GM23338 (cell line): ENCODE data around the gene HJURP. TPM values are rescaled to one million over a fixed set of nuclear protein-coding genes. Genes with fewer than 3 reads are reported as not detected.

ENCODE experiments used
- ATAC-seq: fragments of 200-7000 bp; cut with Tn5 transposase; 3 replicates; pipeline ENCODE4 v1.9.1; 2020
- DNase-seq: peaks from one replicate; pipeline ENCODE4 v3.0.0-alpha.2; 2015; ENCODE audit warnings: low spot score
- H2AFZ ChIP-seq: fragments of 200-600 bp; sonication (generic); 2 replicates; pipeline ENCODE4 v1.8.0; 2016; ENCODE audit warnings: antibody characterized with exemption, mild to moderate bottlenecking, moderate library complexity
- H3F3A ChIP-seq: fragments of 200-600 bp; sonication (generic); replicated peaks from 2 replicates; pipeline ENCODE4 v1.8.0; 2017; ENCODE audit warnings: antibody characterized with exemption, mixed run types, low read depth
- H3K27ac ChIP-seq: fragments of 200-600 bp; sonication (generic); 2 replicates; pipeline ENCODE4 v1.6.1; 2016; ENCODE audit warnings: low read depth
- H3K27me3 ChIP-seq: fragments of 200-600 bp; sonication (generic); 2 replicates; pipeline ENCODE4 v1.8.0; 2016; ENCODE audit warnings: mild to moderate bottlenecking, mixed run types, moderate library complexity; ENCODE audit not compliant: insufficient read depth
- H3K36me3 ChIP-seq: fragments of 200-600 bp; sonication (generic); 2 replicates; pipeline ENCODE4 v1.8.0; 2016; ENCODE audit warnings: mild to moderate bottlenecking; ENCODE audit not compliant: insufficient read depth
- H3K4me1 ChIP-seq: fragments of 200-600 bp; sonication (generic); 2 replicates; pipeline ENCODE4 v1.8.0; 2016; ENCODE audit warnings: mild to moderate bottlenecking, moderate library complexity; ENCODE audit not compliant: insufficient read depth
- H3K4me2 ChIP-seq: fragments of 200-600 bp; sonication (generic); 2 replicates; pipeline ENCODE4 v1.7.1; 2017; ENCODE audit warnings: mixed run types
- H3K4me3 ChIP-seq: fragments of 200-600 bp; sonication (generic); 2 replicates; pipeline ENCODE4 v1.6.1; 2016; ENCODE audit warnings: mixed run types
- H3K79me2 ChIP-seq: fragments of 200-600 bp; sonication (generic); replicated peaks from 2 replicates; pipeline ENCODE4 v1.8.0; 2017; ENCODE audit warnings: mild to moderate bottlenecking; ENCODE audit not compliant: insufficient read depth
- H3K9me2 ChIP-seq: fragments of 200-600 bp; sonication (generic); 2 replicates; pipeline ENCODE4 v1.8.0; 2017; ENCODE audit not compliant: insufficient read depth
- H4K20me1 ChIP-seq: fragments of 200-600 bp; sonication (generic); replicated peaks from 2 replicates; pipeline ENCODE4 v1.8.0; 2017; ENCODE audit warnings: mild to moderate bottlenecking; ENCODE audit not compliant: insufficient read depth
- H3K27ac Mint-ChIP-seq: 2 replicates; pipeline ENCODE4 v1.8.0; 2020; ENCODE audit warnings: inconsistent platforms, mild to moderate bottlenecking, moderate library complexity, mixed read lengths
- H3K27me3 Mint-ChIP-seq: 3 replicates; pipeline ENCODE4 v1.8.0; 2022; ENCODE audit warnings: low read depth, mild to moderate bottlenecking, moderate library complexity, mixed read lengths, inconsistent platforms; ENCODE audit not compliant: insufficient read depth, poor library complexity
- H3K36me3 Mint-ChIP-seq: 3 replicates; pipeline ENCODE4 v1.8.0; 2021; ENCODE audit warnings: low read depth, mild to moderate bottlenecking, inconsistent platforms, moderate library complexity, mixed read lengths
- H3K4me1 Mint-ChIP-seq: 3 replicates; pipeline ENCODE4 v1.8.0; 2020; ENCODE audit warnings: mild to moderate bottlenecking, inconsistent platforms, mixed read lengths
- H3K4me3 Mint-ChIP-seq: 3 replicates; pipeline ENCODE4 v1.8.0; 2021; ENCODE audit warnings: moderate library complexity, mild to moderate bottlenecking, inconsistent platforms, mixed read lengths
- H3K9me3 Mint-ChIP-seq: 3 replicates; pipeline ENCODE4 v1.8.0; 2020; ENCODE audit warnings: moderate library complexity, mild to moderate bottlenecking, inconsistent platforms, mixed read lengths
- CREB1 ChIP-seq: fragments of 250-450 bp; sonication (Bioruptor Pico); IDR thresholded peaks from 2 replicates; pipeline ENCODE4 v1.5.0; 2020; ENCODE audit warnings: low read depth, mild to moderate bottlenecking, moderate library complexity
- EZH2 ChIP-seq: fragments of 200-600 bp; sonication (generic); IDR thresholded peaks from one replicate; pipeline ENCODE4 v1.8.0; 2017; ENCODE audit warnings: antibody characterized with exemption, mild to moderate bottlenecking, low read depth; ENCODE audit not compliant: unreplicated experiment
- EZH2phosphoT487 ChIP-seq: fragments of 200-600 bp; sonication (generic); IDR thresholded peaks from one replicate; pipeline ENCODE4 v1.8.1; 2018; ENCODE audit warnings: antibody characterized with exemption; ENCODE audit not compliant: unreplicated experiment
- JUNB ChIP-seq: IDR thresholded peaks from one replicate; pipeline ENCODE4 v1.6.1; 2016; ENCODE audit warnings: antibody characterized with exemption; ENCODE audit not compliant: unreplicated experiment
- NANOG ChIP-seq: IDR thresholded peaks from 2 replicates; pipeline ENCODE4 v1.6.1; 2016; ENCODE audit warnings: antibody characterized with exemption, borderline replicate concordance
- POLR2AphosphoS5 ChIP-seq: IDR thresholded peaks from 2 replicates; pipeline ENCODE4 v1.6.1; 2016; ENCODE audit warnings: antibody characterized with exemption, low read depth
- STAT1 ChIP-seq: IDR thresholded peaks from one replicate; pipeline ENCODE4 v1.6.1; 2016; ENCODE audit warnings: antibody characterized with exemption; ENCODE audit not compliant: unreplicated experiment
- ZNF114 ChIP-seq: fragments of 250-450 bp; sonication (Bioruptor Pico); IDR thresholded peaks from 2 replicates; pipeline ENCODE4 v1.5.0; 2020; ENCODE audit warnings: mild to moderate bottlenecking, moderate library complexity
- ZNF331 ChIP-seq: fragments of 250-450 bp; sonication (Bioruptor Pico); IDR thresholded peaks from 2 replicates; pipeline ENCODE4 v1.5.0; 2020; ENCODE audit warnings: low read depth, mild to moderate bottlenecking, moderate library complexity
- polyA plus RNA-seq: library from polyadenylated mRNA; unstranded; fragments of >200 nt; fragmentation: Nextera tagmentation; extraction: Ambion mirVana; gene quantifications from 2 replicates; pipeline ENCODE4 v1.2.1, GENCODE V29; 2016
- total RNA-seq: library from RNA; depleted of rRNA; stranded (reverse); fragments of >200 nt; shearing (Covaris generic); gene quantifications from 2 replicates; pipeline ENCODE4 v1.2.3, GENCODE V29; 2014
- TF ChIP-seq, protein P1 (sequence below): IDR thresholded peaks from one replicate; pipeline ENCODE4 v1.6.1; 2018; ENCODE audit warnings: antibody characterized with exemption; ENCODE audit not compliant: unreplicated experiment
- TF ChIP-seq, protein P2 (sequence below): fragments of 250-450 bp; sonication (Bioruptor Pico); IDR thresholded peaks from 2 replicates; pipeline ENCODE4 v1.5.0; 2020; ENCODE audit warnings: mild to moderate bottlenecking, moderate library complexity
- TF ChIP-seq, protein P3 (sequence below): IDR thresholded peaks from 2 replicates; pipeline ENCODE4 v1.6.1; 2016; ENCODE audit warnings: antibody characterized with exemption
- TF ChIP-seq, protein P4 (sequence below), 2 experiments: fragments of 200-600 bp in 1 of 2; sonication (generic) in 1 of 2; conservative IDR thresholded peaks; 2 replicates each; pipeline versions ENCODE4 v1.5.1 to v1.6.1; 2016 to 2017; ENCODE audit warnings: antibody characterized with exemption in 2 of 2, low read depth in 2 of 2, mild to moderate bottlenecking in 2 of 2, moderate library complexity in 1 of 2

Gene HJURP
- total and polyA plus RNA-seq, 2 experiments from 2014 or later: 42.9 to 49.2 TPM

- H3K4me1 ChIP-seq: no peaks in the 10 kb centered on the region
- no peak overlapping the region for H3K27ac ChIP-seq
- H3K27me3 ChIP-seq: no peaks in the 10 kb centered on the region
- H3K36me3 ChIP-seq: no peaks in the 10 kb centered on the region
- H3K27me3 Mint-ChIP-seq: peaks cover 15% of the 10 kb centered on the region
- H3K27ac Mint-ChIP-seq: no peak overlapping the region
- no peaks in the 10 kb centered on the region for H4K20me1 ChIP-seq
- H3K4me1 Mint-ChIP-seq: peaks cover 3% of the 10 kb centered on the region; the same call in 2 of the 3 replicates
- no peak for DNase-seq
- no peaks in the 10 kb centered on the region for H3K9me2 ChIP-seq
- H3F3A ChIP-seq: no peaks in the 10 kb centered on the region
- H3K9me3 Mint-ChIP-seq: no peaks in the 10 kb centered on the region
- H3K4me2 ChIP-seq: no peak overlapping the region
- no peaks in the 10 kb centered on the region for H3K79me2 ChIP-seq
- H3K36me3 Mint-ChIP-seq: no peaks in the 10 kb centered on the region
- TF ChIP-seq STAT1 (no peak), NANOG (no peak), ZNF114 (CRISPR knock-in tag) (no peak), CREB1 (no peak), POLR2AphosphoS5 (no peak), EZH2 (no peak), EZH2phosphoT487 (no peak), ZNF331 (CRISPR knock-in tag) (no peak), JUNB (no peak)
- TF ChIP-seq, protein P1, sequence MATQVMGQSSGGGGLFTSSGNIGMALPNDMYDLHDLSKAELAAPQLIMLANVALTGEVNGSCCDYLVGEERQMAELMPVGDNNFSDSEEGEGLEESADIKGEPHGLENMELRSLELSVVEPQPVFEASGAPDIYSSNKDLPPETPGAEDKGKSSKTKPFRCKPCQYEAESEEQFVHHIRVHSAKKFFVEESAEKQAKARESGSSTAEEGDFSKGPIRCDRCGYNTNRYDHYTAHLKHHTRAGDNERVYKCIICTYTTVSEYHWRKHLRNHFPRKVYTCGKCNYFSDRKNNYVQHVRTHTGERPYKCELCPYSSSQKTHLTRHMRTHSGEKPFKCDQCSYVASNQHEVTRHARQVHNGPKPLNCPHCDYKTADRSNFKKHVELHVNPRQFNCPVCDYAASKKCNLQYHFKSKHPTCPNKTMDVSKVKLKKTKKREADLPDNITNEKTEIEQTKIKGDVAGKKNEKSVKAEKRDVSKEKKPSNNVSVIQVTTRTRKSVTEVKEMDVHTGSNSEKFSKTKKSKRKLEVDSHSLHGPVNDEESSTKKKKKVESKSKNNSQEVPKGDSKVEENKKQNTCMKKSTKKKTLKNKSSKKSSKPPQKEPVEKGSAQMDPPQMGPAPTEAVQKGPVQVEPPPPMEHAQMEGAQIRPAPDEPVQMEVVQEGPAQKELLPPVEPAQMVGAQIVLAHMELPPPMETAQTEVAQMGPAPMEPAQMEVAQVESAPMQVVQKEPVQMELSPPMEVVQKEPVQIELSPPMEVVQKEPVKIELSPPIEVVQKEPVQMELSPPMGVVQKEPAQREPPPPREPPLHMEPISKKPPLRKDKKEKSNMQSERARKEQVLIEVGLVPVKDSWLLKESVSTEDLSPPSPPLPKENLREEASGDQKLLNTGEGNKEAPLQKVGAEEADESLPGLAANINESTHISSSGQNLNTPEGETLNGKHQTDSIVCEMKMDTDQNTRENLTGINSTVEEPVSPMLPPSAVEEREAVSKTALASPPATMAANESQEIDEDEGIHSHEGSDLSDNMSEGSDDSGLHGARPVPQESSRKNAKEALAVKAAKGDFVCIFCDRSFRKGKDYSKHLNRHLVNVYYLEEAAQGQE: no peak
- TF ChIP-seq, protein P2, sequence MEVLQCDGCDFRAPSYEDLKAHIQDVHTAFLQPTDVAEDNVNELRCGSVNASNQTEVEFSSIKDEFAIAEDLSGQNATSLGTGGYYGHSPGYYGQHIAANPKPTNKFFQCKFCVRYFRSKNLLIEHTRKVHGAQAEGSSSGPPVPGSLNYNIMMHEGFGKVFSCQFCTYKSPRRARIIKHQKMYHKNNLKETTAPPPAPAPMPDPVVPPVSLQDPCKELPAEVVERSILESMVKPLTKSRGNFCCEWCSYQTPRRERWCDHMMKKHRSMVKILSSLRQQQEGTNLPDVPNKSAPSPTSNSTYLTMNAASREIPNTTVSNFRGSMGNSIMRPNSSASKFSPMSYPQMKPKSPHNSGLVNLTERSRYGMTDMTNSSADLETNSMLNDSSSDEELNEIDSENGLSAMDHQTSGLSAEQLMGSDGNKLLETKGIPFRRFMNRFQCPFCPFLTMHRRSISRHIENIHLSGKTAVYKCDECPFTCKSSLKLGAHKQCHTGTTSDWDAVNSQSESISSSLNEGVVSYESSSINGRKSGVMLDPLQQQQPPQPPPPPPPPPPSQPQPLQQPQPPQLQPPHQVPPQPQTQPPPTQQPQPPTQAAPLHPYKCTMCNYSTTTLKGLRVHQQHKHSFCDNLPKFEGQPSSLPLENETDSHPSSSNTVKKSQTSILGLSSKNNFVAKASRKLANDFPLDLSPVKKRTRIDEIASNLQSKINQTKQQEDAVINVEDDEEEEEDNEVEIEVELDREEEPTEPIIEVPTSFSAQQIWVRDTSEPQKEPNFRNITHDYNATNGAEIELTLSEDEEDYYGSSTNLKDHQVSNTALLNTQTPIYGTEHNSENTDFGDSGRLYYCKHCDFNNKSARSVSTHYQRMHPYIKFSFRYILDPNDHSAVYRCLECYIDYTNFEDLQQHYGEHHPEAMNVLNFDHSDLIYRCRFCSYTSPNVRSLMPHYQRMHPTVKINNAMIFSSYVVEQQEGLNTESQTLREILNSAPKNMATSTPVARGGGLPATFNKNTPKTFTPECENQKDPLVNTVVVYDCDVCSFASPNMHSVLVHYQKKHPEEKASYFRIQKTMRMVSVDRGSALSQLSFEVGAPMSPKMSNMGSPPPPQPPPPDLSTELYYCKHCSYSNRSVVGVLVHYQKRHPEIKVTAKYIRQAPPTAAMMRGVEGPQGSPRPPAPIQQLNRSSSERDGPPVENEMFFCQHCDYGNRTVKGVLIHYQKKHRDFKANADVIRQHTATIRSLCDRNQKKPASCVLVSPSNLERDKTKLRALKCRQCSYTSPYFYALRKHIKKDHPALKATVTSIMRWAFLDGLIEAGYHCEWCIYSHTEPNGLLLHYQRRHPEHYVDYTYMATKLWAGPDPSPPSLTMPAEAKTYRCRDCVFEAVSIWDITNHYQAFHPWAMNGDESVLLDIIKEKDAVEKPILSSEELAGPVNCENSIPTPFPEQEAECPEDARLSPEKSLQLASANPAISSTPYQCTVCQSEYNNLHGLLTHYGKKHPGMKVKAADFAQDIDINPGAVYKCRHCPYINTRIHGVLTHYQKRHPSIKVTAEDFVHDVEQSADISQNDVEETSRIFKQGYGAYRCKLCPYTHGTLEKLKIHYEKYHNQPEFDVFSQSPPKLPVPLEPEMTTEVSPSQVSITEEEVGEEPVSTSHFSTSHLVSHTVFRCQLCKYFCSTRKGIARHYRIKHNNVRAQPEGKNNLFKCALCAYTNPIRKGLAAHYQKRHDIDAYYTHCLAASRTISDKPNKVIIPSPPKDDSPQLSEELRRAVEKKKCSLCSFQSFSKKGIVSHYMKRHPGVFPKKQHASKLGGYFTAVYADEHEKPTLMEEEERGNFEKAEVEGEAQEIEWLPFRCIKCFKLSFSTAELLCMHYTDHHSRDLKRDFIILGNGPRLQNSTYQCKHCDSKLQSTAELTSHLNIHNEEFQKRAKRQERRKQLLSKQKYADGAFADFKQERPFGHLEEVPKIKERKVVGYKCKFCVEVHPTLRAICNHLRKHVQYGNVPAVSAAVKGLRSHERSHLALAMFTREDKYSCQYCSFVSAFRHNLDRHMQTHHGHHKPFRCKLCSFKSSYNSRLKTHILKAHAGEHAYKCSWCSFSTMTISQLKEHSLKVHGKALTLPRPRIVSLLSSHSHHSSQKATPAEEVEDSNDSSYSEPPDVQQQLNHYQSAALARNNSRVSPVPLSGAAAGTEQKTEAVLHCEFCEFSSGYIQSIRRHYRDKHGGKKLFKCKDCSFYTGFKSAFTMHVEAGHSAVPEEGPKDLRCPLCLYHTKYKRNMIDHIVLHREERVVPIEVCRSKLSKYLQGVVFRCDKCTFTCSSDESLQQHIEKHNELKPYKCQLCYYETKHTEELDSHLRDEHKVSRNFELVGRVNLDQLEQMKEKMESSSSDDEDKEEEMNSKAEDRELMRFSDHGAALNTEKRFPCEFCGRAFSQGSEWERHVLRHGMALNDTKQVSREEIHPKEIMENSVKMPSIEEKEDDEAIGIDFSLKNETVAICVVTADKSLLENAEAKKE: no peak
- TF ChIP-seq, protein P3, sequence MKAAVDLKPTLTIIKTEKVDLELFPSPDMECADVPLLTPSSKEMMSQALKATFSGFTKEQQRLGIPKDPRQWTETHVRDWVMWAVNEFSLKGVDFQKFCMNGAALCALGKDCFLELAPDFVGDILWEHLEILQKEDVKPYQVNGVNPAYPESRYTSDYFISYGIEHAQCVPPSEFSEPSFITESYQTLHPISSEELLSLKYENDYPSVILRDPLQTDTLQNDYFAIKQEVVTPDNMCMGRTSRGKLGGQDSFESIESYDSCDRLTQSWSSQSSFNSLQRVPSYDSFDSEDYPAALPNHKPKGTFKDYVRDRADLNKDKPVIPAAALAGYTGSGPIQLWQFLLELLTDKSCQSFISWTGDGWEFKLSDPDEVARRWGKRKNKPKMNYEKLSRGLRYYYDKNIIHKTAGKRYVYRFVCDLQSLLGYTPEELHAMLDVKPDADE: no peak
- TF ChIP-seq, protein P4, sequence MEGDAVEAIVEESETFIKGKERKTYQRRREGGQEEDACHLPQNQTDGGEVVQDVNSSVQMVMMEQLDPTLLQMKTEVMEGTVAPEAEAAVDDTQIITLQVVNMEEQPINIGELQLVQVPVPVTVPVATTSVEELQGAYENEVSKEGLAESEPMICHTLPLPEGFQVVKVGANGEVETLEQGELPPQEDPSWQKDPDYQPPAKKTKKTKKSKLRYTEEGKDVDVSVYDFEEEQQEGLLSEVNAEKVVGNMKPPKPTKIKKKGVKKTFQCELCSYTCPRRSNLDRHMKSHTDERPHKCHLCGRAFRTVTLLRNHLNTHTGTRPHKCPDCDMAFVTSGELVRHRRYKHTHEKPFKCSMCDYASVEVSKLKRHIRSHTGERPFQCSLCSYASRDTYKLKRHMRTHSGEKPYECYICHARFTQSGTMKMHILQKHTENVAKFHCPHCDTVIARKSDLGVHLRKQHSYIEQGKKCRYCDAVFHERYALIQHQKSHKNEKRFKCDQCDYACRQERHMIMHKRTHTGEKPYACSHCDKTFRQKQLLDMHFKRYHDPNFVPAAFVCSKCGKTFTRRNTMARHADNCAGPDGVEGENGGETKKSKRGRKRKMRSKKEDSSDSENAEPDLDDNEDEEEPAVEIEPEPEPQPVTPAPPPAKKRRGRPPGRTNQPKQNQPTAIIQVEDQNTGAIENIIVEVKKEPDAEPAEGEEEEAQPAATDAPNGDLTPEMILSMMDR (conservative IDR thresholded peaks at IDR 0.05; ENCODE audit: low read depth in 2 of 2): no peak
- no peak overlapping the region for H2AFZ ChIP-seq
- ATAC-seq: no peak
- no peak overlapping the region for H3K4me3 Mint-ChIP-seq
- H3K4me3 ChIP-seq: no peak overlapping the region
These were observed 34.2 kb downstream of the HJURP start for GRCh38 chr2:233819884-233820773.
